ENCODE measurements around the gene ZNF628.

Gene ZNF628

GRCh38 chr19:55465460-55466240, 10.8 kb upstream of the ZNF628 start:
- DNase-seq (ENCODE audit: low spot score) = no peak

GRCh38 chr19:55466241-55466614, 10.2 kb upstream of the ZNF628 start:
- no peak for DNase-seq (ENCODE audit: low spot score)

DNA sequence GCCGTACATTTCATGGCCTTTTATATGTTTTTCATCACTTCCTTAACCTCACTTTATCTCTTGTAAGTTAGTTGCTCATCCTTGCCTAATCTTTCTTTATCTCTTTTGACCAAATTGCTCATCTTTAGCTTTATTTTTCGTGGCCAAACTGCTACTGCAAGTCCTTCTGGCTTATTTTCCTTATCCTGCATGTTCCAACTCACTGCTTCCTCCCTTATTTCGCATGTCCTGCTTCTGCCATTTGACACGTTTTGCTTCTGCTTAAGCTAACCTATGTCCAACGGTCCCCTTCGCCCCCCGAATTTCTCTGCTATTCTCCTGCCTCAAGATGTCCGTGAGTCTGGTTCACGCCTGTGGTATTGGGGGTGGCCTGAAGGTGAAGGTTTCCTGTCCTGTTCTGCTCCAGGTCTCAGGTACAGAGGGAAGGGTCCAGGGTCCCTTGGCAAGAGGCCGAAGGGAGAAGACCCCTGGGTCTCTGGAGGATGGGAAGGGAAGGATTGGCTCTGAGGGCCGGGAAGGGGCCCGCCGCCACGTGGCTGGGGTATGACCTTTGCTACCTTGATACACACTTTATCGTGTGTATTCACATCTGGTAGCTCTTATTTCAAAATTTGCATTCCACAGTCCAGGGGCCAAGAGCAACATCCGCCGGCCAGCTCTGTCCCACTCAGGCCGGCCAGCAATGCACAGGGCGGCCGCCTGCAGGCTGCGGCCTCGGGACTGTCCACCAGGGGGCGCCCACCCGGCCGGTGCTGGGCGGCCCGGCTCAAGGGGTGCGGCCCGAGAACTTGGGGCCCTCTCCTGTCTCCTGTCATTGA, 9.0 kb upstream of the ZNF628 start:
- DNase-seq (ENCODE audit: low spot score) = peak; percentile 64

DNA sequence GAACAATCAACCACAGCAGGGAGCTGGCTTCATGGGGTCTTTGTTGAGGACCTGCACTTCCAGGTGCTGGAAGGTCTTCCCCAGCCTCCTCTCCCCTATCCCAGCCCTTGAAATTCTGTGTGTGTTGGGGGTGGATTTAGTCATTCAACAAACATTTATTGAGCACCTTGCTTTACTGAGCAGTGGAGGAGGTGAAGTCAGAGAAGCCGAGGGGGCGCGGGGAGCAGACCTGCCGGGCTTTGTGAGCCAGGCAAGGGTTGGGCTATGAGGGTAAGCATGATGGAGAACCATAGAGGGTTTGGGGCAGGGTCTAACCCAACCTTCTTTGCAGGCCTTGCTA, 8.4 kb upstream of the ZNF628 start:
- no peak for DNase-seq (ENCODE audit: low spot score)

GRCh38 chr19:55471266-55471665, 5.2 kb upstream of the ZNF628 start:
- no peak for DNase-seq (ENCODE audit: low spot score)

- DNase-seq (ENCODE audit: low spot score) = peak; percentile 76
Measured at GRCh38 chr19:55472463-55472862, 4.0 kb upstream of the ZNF628 start.

- no peak for DNase-seq (ENCODE audit: low spot score)
Measured at GRCh38 chr19:55473225-55474012, 3.0 kb upstream of the ZNF628 start.

DNA sequence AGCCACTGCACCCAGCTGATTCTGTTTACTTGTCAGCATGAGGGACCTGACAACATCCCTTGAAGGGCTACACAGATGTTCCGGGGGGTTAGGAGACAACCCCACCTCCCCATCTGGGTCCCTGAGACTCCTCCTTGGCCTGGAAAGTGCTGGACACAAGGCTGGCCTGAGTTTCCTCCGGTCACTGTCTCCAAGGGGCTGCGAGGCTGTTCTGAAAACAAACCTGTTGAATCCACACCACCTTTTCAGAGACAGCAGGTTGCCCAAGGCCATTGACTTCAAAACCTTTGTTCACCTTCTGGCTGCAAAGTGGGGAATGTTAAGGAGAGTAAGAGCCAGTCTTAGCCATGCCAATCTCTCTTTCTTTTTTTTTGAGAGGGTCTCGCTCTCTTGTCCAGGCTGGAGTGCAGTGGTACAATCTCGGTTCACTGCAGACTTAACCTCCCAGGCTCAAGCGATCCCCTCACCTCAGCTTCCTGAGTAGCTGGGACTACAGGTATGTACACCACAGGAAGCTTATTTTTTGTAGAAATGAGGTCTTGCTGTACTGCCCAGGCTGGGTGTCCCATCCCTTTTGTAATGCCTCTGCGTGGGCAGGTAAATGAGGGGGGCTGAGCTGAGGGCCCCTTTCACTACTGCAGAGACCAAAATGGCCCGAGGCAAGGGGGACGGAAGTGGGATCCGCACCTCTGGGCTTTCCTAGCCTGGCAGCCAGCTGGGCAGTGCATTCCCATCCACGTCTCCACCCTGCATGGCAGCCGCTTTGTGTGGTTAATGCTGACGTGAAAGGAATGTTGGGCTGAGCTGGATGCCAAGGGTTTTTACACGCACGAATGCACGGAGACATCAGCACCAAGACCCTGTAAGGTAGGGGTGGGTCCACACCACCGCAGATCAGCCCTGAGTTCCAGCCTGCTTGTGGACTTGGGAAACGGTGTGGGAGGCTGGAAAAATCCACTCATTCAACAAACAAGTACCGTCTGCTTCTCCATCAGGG, 1.9 kb upstream of the ZNF628 start:
- DNase-seq (ENCODE audit: low spot score) = no peak

- no peak for DNase-seq (ENCODE audit: low spot score)
Measured at GRCh38 chr19:55477905-55478304, 1.5 kb downstream of the ZNF628 start.

- DNase-seq (ENCODE audit: low spot score) = no peak
Measured at GRCh38 chr19:55478364-55478763, 1.9 kb downstream of the ZNF628 start.

- DNase-seq (ENCODE audit: low spot score) = no peak
Measured at GRCh38 chr19:55479045-55479444, 2.6 kb downstream of the ZNF628 start.

DNA sequence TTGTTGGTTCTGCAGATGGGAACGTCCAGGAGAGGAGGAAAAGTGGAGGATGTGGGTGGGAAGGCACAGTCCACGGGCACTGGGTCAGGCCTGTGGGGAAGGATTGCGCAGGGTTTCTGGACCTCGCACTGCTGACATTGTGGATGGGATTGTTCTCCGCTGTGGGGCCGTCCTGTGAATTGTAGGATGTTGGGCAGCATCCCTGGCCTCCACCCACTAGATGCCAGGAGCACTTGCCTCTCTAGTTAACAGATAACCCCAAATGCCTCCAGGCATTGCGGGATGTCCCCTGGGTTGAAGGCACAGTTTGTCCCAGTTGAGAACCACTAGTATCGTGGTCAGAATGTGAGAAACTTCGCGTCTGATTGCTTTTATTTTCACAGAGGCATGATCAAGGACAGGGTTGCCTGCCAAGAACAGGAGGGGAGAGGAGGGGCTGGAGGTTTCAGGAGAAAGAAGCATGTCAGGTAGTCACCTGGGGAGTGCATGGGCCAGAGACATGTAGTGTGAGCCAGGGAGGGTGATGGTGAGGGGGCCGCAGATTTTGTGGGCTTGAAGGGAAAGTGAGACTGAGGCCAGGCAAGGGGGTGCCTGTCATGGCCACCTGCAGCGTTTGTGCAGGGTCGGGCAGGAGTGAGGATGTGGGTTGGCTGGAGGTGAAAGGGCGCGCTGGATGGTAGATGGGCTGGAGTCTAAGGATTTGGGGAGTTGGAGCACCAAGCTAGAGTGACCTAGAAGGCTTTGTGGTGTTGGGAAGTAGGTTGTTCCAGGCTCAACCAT, 3.2 kb downstream of the ZNF628 start:
- no peak for DNase-seq (ENCODE audit: low spot score)

DNA sequence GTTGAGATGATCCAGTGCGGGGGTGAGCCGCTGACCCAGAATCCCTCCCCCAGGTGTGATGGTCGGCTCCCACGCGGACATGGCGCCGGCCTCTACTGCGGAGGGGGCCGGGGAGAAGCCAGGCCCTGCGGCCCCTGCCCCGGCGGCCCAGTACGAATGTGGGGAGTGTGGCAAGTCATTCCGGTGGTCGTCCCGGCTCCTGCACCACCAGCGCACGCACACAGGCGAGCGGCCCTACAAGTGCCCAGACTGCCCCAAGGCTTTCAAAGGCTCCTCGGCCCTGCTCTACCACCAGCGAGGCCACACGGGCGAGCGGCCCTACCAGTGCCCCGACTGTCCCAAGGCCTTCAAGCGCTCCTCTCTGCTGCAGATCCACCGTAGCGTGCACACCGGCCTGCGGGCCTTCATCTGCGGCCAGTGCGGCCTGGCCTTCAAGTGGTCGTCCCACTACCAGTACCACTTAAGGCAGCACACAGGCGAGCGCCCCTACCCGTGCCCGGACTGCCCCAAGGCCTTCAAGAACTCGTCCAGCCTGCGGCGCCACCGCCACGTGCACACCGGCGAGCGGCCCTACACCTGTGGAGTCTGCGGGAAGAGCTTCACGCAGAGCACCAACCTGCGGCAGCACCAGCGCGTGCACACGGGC, 4.9 kb downstream of the ZNF628 start:
- DNase-seq (ENCODE audit: low spot score) = no peak

DNA sequence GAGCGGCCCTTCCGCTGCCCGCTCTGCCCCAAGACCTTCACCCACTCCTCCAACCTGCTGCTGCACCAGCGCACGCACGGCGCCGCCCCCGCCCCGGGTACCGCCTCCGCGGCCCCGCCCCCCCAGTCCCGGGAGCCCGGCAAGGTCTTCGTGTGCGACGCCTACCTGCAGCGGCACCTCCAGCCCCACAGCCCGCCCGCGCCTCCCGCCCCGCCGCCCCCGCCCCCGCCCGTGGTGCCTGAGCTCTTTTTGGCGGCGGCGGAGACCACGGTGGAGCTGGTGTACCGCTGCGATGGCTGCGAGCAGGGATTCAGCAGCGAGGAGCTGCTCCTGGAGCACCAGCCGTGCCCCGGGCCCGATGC, 5.4 kb downstream of the ZNF628 start:
- DNase-seq (ENCODE audit: low spot score) = no peak

GRCh38 chr19:55482156-55482961, 5.9 kb downstream of the ZNF628 start:
- no peak for DNase-seq (ENCODE audit: low spot score)

DNA sequence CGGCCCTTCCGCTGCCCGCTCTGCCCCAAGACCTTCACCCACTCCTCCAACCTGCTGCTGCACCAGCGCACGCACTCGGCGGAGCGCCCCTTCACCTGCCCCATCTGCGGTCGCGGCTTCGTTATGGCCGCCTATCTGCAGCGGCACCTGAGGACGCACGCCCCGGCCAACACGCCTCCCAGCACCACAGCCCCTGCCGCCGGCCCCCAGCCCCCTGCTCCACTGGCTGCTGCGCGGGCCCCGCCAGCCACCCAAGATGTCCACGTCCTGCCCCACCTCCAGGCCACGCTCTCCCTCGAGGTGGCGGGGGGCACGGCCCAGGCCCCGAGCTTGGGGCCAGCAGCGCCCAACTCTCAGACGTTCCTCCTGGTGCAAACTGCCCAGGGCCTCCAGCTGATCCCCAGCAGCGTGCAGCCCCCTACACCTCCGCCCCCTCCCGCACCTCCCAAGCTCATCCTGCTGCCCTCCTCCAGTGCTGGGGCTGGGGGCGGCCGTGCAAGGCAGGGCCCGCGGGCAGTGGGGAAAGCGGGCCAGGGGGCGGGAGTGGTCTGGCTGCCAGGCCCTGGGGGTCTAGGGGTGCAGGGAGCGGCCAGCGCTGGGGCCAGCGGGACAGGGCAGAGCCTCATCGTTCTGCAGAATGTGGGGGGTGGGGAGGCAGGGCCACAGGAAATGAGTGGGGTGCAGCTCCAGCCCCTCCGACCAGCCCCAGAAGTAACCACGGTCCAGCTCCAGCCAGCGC, 6.7 kb downstream of the ZNF628 start:
- no peak for DNase-seq (ENCODE audit: low spot score)

DNA sequence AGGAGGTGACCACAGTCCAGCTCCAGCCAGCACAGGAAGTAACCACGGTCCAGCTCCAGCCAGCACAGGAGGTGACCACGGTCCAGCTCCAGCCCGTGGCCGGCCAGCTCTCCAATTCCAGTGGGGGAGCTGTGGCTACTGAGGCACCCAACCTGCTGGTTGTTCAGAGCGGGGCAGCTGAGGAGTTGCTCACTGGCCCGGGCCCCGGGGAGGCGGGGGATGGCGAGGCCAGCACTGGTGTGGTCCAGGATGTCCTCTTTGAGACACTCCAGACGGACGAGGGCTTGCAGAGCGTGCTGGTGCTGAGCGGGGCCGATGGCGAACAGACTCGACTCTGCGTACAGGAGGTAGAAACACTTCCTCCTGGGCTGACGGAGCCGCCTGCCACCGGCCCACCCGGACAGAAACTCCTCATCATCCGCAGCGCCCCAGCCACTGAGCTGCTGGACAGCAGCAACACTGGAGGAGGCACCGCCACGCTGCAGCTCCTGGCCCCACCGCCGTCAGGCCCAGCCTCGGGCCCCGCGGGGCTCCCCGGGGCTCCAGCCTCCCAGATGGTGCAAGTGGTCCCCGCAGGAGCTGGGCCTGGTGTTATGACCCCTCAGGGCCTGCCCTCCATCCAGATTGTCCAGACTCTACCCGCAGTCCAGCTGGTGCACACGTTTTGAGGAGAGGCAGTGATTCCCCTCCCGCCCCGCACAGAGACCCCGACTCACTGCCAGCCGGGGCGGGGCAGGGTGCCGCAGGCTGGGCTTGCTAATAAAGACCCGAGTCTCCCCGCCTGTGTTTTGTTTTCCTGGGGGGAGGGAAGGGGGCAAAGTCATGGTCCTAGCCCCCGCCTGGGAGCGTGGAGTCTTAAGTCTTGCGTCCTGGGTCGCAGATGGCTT, 7.5 kb downstream of the ZNF628 start:
- DNase-seq (ENCODE audit: low spot score) = no peak
